Astrocyte of the spinal cord (primary cell): ENCODE measurements around the gene ATP5PO.

ENCODE experiments used
- DNase-seq: peaks from one replicate; pipeline ENCODE4 v3.0.0; 2011; ENCODE audit warnings: low read depth, low spot score
- H3K4me3 ChIP-seq: 2 replicates; pipeline ENCODE4 v1.5.1; 2011; ENCODE audit warnings: low read depth, mild to moderate bottlenecking, low read length, moderate library complexity
- in situ Hi-C: cut with HindIII; loops from 2 replicates; pipeline ENCODE4 v1.10.0; 2017; ENCODE audit warnings: low sequenced_read_pairs
- TF ChIP-seq, protein P1 (sequence below): IDR thresholded peaks from 2 replicates; pipeline ENCODE4 v1.5.1; 2012; ENCODE audit warnings: low read depth, mild to moderate bottlenecking, low read length, inconsistent platforms

The ATP5PO gene

DNA sequence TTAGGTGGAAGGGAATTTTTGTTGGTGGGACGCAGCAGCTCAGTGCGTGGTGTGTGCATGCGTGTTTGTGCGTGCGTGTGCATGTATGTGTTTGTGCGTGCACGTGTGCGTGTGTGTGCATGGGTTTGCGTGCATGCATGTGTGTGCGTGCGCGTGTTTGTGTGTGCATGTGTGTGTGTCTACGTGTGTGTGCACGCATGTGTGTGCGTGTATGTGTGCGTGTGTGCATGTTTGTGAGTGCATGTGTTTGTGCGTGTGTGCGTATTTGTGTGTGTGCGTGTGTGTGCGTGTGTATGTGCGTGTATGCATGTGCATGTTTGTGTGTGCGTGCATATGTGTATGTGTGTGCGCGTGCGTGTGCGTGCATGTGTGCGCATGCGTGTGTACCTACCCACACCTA is 20.2 kb downstream of the ATP5PO start:
- TF ChIP-seq, protein P1, sequence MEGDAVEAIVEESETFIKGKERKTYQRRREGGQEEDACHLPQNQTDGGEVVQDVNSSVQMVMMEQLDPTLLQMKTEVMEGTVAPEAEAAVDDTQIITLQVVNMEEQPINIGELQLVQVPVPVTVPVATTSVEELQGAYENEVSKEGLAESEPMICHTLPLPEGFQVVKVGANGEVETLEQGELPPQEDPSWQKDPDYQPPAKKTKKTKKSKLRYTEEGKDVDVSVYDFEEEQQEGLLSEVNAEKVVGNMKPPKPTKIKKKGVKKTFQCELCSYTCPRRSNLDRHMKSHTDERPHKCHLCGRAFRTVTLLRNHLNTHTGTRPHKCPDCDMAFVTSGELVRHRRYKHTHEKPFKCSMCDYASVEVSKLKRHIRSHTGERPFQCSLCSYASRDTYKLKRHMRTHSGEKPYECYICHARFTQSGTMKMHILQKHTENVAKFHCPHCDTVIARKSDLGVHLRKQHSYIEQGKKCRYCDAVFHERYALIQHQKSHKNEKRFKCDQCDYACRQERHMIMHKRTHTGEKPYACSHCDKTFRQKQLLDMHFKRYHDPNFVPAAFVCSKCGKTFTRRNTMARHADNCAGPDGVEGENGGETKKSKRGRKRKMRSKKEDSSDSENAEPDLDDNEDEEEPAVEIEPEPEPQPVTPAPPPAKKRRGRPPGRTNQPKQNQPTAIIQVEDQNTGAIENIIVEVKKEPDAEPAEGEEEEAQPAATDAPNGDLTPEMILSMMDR = no peak
- in situ Hi-C loops = no loop called here
- no peak overlapping the region for H3K4me3 ChIP-seq
- DNase-seq = no peak

DNA sequence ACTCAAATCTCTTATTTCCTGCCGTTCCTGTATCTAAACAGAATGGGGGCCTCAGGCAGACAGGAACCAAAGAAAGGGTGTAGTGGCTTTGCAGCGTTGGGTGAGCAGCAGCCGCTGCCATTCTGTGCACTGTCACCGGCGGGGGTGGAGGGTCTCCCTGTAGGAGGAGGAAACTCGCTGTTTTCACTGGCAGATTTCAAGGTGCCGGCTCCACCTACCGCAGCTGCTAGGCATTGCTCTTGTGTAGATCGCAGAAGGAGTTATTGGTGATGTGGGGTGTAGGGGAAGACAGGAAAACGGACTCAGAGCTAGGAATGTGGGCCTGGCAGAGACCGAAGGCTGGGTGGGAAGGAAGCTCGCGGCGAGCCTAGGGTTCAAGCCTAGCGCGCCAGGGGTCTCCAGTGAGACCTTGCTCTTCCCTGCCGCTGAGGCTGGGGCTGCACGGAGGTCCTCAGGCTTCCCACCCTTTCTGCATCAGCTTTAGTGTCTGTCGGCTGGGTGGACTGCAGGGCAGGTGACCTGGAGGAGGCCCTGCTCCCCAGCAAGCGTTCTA is 20.8 kb downstream of the ATP5PO start:
- peak; percentile 88 for DNase-seq
- TF ChIP-seq, protein P1 = peak; percentile 94
- in situ Hi-C loops = no loop called here
- H3K4me3 ChIP-seq = peak overlapping the region; percentile 21

DNA sequence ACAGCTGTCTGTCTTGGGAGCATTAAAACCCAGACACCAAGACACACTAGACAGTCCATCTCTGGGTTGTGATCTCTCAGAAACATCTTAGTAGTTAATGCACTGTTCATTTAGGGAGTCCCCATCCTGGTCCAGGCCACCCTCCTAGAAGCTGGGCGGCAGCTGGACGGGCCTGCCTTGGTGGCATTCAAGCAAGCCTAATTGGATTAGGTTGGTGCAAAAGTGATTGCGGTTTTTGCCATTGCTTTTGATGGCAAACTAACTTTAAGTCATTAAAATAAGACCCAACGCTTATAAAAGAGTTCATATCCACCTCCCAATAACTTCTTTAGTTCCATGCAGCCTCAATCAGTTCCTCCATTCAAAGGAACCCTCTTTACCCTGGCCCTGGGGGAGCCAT is 21.7 kb downstream of the ATP5PO start:
- no peak overlapping the region for H3K4me3 ChIP-seq
- in situ Hi-C loops = no loop called here
- TF ChIP-seq, protein P1 = no peak
- DNase-seq = no peak

DNA sequence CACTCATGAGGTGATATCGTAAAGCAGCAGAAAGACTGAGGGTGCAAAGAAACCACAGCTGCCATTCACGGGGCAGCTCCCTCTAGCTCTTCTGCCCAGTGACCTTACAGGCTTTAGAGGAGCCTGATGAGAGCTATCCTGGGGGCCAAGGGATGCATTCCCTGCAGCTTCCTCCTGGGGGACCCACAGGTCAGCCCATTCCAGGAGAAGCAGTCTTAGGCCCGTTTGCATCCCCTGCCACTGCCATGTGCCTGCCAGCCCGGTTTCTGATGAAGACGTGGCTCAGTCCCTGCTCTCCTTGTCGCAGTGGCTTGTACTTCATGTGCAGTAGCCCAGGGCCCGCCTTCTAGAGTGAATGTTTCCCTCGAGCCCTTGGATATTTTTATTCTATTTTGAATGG is 22.8 kb downstream of the ATP5PO start:
- H3K4me3 ChIP-seq = no peak overlapping the region
- in situ Hi-C loops = no loop called here
- DNase-seq = no peak
- TF ChIP-seq, protein P1 = no peak

DNA sequence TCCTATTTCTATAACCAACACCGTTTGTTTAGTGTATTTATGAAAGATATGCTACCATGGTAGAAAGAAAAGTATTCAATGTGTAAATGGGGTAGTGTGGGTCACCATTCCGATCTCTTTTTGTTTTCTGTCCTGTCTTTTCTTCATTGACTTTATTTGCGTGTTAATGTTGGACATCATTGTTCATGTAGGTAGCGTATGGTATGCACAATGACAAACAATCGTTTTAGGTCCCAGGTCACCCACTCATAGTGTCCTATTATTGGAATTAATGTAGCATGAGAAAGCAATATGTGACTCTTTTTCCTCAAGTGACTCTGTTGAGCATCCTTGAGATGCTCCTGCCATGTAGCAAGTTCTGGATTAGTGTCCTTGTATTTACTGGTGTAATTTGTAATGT is 25.4 kb downstream of the ATP5PO start:
- TF ChIP-seq, protein P1 = no peak
- in situ Hi-C loops = no loop called here
- no peak for DNase-seq
- no peak overlapping the region for H3K4me3 ChIP-seq

DNA sequence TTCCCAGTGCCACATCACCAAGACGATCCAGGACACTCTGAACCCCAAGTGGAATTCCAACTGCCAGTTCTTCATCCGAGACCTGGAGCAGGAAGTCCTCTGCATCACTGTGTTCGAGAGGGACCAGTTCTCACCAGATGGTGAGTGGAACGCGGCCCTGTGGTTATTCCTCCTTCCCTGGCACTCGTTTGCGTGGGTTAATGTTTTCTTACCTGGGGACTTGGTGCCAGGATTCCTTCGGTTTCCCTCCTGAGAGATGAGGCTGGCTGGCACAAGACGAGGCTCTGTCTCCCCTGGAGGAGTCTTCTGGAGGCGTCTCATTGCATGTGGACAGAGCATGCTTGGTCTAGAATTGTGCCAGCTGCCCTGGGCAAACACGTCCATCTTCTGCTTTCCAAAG is 29.3 kb downstream of the ATP5PO start:
- in situ Hi-C loops = no loop called here
- DNase-seq = no peak
- no peak overlapping the region for H3K4me3 ChIP-seq
- TF ChIP-seq, protein P1 = no peak

DNA sequence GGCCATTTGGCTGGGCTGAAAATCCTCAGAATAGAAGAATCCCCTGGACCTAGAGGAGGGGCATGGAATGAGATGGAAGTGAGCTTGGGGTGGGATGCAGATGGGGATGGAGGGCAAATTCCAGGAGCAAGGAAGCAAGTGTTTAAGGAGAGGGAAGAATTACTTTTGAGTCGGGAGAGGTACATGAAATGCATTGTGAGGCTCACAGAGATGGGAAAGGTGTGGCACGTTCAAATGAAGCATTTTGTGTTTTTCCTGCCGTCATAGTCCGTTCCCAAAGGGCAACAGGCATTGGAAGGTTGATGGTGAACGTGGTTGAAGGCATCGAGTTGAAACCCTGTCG is 30.5 kb downstream of the ATP5PO start:
- H3K4me3 ChIP-seq = no peak overlapping the region
- in situ Hi-C loops = no loop called here
- TF ChIP-seq, protein P1 = no peak

More for the DNA sequence above, 30.5 kb downstream of the ATP5PO start:
- DNase-seq = no peak
